HepG2 (cell line): ENCODE data around the gene GPATCH3. TPM values are rescaled to one million over a fixed set of nuclear protein-coding genes. Genes with fewer than 3 reads are reported as not detected.
"Not testable (repeated sequence)": the region's sequence is repeated elsewhere in the genome, so short reads cannot be mapped to it uniquely, and the experiment has no call there.

Source experiments
- ADNP ChIP-seq: sonication (generic); formaldehyde crosslinking; IDR thresholded peaks from 2 replicates; pipeline ENCODE4 v1.4.0; 2020; ENCODE audit warnings: missing genetic modification reagents
- ELF3 ChIP-seq: IDR thresholded peaks from 2 replicates; pipeline ENCODE4 v1.6.1; 2016; ENCODE audit warnings: missing genetic modification reagents, missing compliant biosample characterization
- EP300 ChIP-seq, 3 experiments: sonication (generic) in 1 of 3; formaldehyde crosslinking in 1 of 3; IDR thresholded peaks; 2 replicates each; pipeline versions ENCODE4 v1.5.1 to v1.6.1; 2011 to 2020; ENCODE audit warnings: low read depth in 2 of 3, low read length in 2 of 3, borderline replicate concordance in 1 of 3, improper control_type of control experiment in 1 of 3, mild to moderate bottlenecking in 1 of 3, missing genetic modification reagents in 1 of 3, moderate library complexity in 1 of 3
- FOXK2 ChIP-seq: fragments of 450-650 bp; IDR thresholded peaks from 2 replicates; pipeline ENCODE4 v1.6.1; 2016
- FOXO1 ChIP-seq: sonication (generic); formaldehyde crosslinking; IDR thresholded peaks from 2 replicates; pipeline ENCODE4 v1.4.0; 2020; ENCODE audit warnings: missing genetic modification reagents
- FOXP1 ChIP-seq, 2 experiments: fragments of 450-650 bp in 1 of 2; IDR thresholded peaks; 2 replicates each; pipeline ENCODE4 v1.6.1; 2017 to 2018; ENCODE audit warnings: antibody characterized with exemption in 1 of 2
- GABPA ChIP-seq, 2 experiments: IDR thresholded peaks; 2 replicates each; pipeline ENCODE4 v1.6.1; 2011 to 2016; ENCODE audit warnings: low read depth in 2 of 2, low read length in 1 of 2, missing biosample characterization in 1 of 2, missing genetic modification characterization in 1 of 2
- JUN ChIP-seq: sonication (generic); formaldehyde crosslinking; IDR thresholded peaks from 2 replicates; pipeline ENCODE4 v1.4.0; 2020; ENCODE audit warnings: mild to moderate bottlenecking, missing genetic modification reagents
- KAT8 ChIP-seq: IDR thresholded peaks from 2 replicates; pipeline ENCODE4 v1.6.1; 2016; ENCODE audit warnings: missing genetic modification reagents, missing compliant biosample characterization
- MTA1 ChIP-seq: sonication (generic); formaldehyde crosslinking; IDR thresholded peaks from 2 replicates; pipeline ENCODE4 v1.4.0; 2020; ENCODE audit warnings: missing genetic modification reagents, mild to moderate bottlenecking, borderline replicate concordance
- RARA ChIP-seq: IDR thresholded peaks from 2 replicates; pipeline ENCODE4 v1.6.1; 2016; ENCODE audit warnings: missing genetic modification reagents, missing compliant biosample characterization
- RCOR2 ChIP-seq: IDR thresholded peaks from 2 replicates; pipeline ENCODE4 v1.6.1; 2016; ENCODE audit warnings: missing biosample characterization, missing genetic modification reagents
- SAP130 ChIP-seq: IDR thresholded peaks from 2 replicates; pipeline ENCODE4 v1.6.1; 2016; ENCODE audit warnings: low read depth
- SKIL ChIP-seq: sonication (generic); formaldehyde crosslinking; IDR thresholded peaks from 2 replicates; pipeline ENCODE4 v1.8.0; 2022; ENCODE audit warnings: missing genetic modification reagents, mild to moderate bottlenecking, moderate library complexity, borderline replicate concordance
- SP4 ChIP-seq: sonication (generic); formaldehyde crosslinking; IDR thresholded peaks from 2 replicates; pipeline ENCODE4 v1.8.1; 2023; ENCODE audit warnings: mild to moderate bottlenecking, missing genetic modification reagents
- SP5 ChIP-seq: IDR thresholded peaks from 2 replicates; pipeline ENCODE4 v1.6.1; 2016; ENCODE audit warnings: low read depth, borderline replicate concordance
- ZBTB3 ChIP-seq: sonication (generic); formaldehyde crosslinking; IDR thresholded peaks from 2 replicates; pipeline ENCODE4 v1.4.0; 2020; ENCODE audit warnings: low read depth, mild to moderate bottlenecking, moderate library complexity, missing genetic modification reagents, borderline replicate concordance
- ZMYM3 ChIP-seq: sonication (generic); formaldehyde crosslinking; IDR thresholded peaks from 2 replicates; pipeline ENCODE4 v1.5.1; 2020; ENCODE audit warnings: mild to moderate bottlenecking, missing genetic modification reagents
- ZNF264 ChIP-seq: sonication (generic); formaldehyde crosslinking; IDR thresholded peaks from 2 replicates; pipeline ENCODE4 v1.4.0; 2020; ENCODE audit warnings: missing genetic modification reagents
- ZNF281 ChIP-seq: sonication (generic); formaldehyde crosslinking; IDR thresholded peaks from 2 replicates; pipeline ENCODE4 v1.4.0; 2020; ENCODE audit warnings: missing genetic modification reagents, borderline replicate concordance
- ZNF770 ChIP-seq: sonication (generic); formaldehyde crosslinking; IDR thresholded peaks from 2 replicates; pipeline ENCODE4 v1.5.0; 2020; ENCODE audit warnings: mild to moderate bottlenecking, missing genetic modification reagents
- polyA plus RNA-seq, 8 experiments: library from polyadenylated mRNA; depleted of rRNA in 3 of 8; stranded (reverse) in 7 of 8; unstranded in 1 of 8; fragments of >200 nt; fragmentation: Illumina TruSeq in 4 of 8; extraction: Trizol in 4 of 8; gene quantifications; 2 replicates each; pipeline versions ENCODE4 v1.2.1 to v1.2.3, GENCODE V29; 2011 to 2016; ENCODE audit warnings: low read depth in 4 of 8, missing spikeins in 1 of 8, mixed read lengths in 1 of 8; ENCODE audit not compliant: insufficient read depth in 1 of 8
- total RNA-seq, 5 experiments: library from RNA; depleted of rRNA; stranded (reverse); fragments of >200 nt; fragmentation: Illumina TruSeq; extraction: Trizol; gene quantifications; 2 replicates each; pipeline ENCODE4 v1.2.3, GENCODE V29; 2016; ENCODE audit warnings: low read depth in 1 of 5
- TF ChIP-seq, protein P1 (sequence below): sonication (generic); formaldehyde crosslinking; IDR thresholded peaks from 2 replicates; pipeline ENCODE4 v1.8.1; 2023; ENCODE audit warnings: mild to moderate bottlenecking, moderate library complexity, missing genetic modification reagents

GPATCH3 gene
- total and polyA plus RNA-seq, 2 of the 13 experiments (the other 11 are each of a cell fraction or from before 2014, with no cell fraction given): 8.3 to 11.0 TPM

DNA sequence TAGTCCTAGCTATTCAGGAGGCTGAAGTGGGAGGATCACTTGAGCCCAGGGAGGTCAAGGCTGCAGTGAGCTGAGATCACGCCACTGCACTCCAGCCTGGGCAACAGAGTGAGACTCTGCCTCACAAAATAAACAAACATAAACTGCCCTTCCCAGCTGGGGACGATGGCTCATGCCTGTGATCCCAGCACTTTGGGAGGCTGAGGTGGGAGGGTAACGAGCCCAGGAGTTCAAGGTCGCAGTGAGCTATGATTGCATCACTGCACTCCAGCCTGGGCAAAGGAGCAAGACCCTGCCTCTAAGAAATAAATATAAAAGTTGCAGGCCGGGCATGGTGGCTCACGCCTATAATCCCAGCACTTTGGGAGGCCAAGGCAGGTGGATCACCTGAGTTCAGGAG is 18.7 kb downstream of the GPATCH3 start (continued):
- not testable (repeated sequence) for TF ChIP-seq FOXP1 (IDR thresholded peaks at IDR 0.05); EP300 (CRISPR knock-in tag; IDR thresholded peaks at IDR 0.05; ENCODE audit: borderline replicate concordance); GABPA (IDR thresholded peaks at IDR 0.05; ENCODE audit: low read depth, low read length)
- peak; percentile 82 for TF ChIP-seq FOXP1 (CRISPR knock-in tag; IDR thresholded peaks at IDR 0.05)
- TF ChIP-seq, protein P1, sequence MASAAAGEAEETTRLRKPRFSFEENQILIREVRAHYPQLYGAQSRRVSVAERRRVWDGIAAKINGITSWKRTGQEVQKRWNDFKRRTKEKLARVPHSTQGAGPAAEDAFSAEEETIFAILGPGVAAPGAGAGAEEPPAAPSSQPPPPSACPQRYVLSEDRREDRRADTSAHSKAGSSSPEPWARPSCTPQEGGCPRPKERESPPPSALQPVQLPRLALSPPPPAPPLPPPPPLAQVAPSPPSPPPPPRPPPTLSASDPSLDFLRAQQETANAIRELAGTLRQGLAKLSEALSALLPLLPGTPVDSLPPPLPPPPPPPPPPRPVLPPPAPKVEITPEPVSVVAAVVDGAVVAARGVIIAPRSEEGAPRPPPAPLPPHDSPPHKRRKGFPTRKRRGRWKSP (CRISPR knock-in tag): peak; percentile 35; the same call in 1 of the 2 replicates
- peak; percentile 70 for TF ChIP-seq SAP130 (CRISPR knock-in tag)
- TF ChIP-seq SP4 (CRISPR knock-in tag): peak; percentile 42; the same call in 1 of the 2 replicates
- peak; percentile 78; the same call in 1 of the 2 replicates for TF ChIP-seq ZNF264 (CRISPR knock-in tag)
- peak; percentile 67; the same call in 1 of the 2 replicates for TF ChIP-seq ZNF281 (CRISPR knock-in tag)
- peak; percentile 55; the same call in 1 of the 2 replicates for TF ChIP-seq FOXK2
- TF ChIP-seq EP300 (IDR thresholded peaks at IDR 0.05; ENCODE audit: low read depth in 2 of 2, low read length in 2 of 2): peak in 1 of 2 experiments; percentile 49; a peak in 1 of 4 replicates
- TF ChIP-seq RARA (CRISPR knock-in tag): peak; percentile 92
- TF ChIP-seq MTA1 (CRISPR knock-in tag): peak; percentile 83; the same call in 1 of the 2 replicates
- TF ChIP-seq ZNF770 (CRISPR knock-in tag): peak; percentile 100
- peak; percentile 100 for TF ChIP-seq ZBTB3 (CRISPR knock-in tag)
- TF ChIP-seq FOXO1 (CRISPR knock-in tag): peak; percentile 79
- TF ChIP-seq SKIL (CRISPR knock-in tag): peak; percentile 70
- peak; percentile 14; the same call in 1 of the 2 replicates for TF ChIP-seq GABPA (CRISPR knock-in tag; IDR thresholded peaks at IDR 0.05; ENCODE audit: low read depth)
- TF ChIP-seq RCOR2: peak; percentile 96
- peak; percentile 97 for TF ChIP-seq ZMYM3 (CRISPR knock-in tag)
- peak; percentile 93 for TF ChIP-seq ADNP (CRISPR knock-in tag)
- TF ChIP-seq SP5 (CRISPR knock-in tag): peak; percentile 90
- peak; percentile 63; the same call in 1 of the 2 replicates for TF ChIP-seq JUN (CRISPR knock-in tag)
- TF ChIP-seq KAT8 (CRISPR knock-in tag): peak; percentile 52; the same call in 1 of the 2 replicates
- TF ChIP-seq ELF3 (CRISPR knock-in tag): peak; percentile 26; the same call in 1 of the 2 replicates
